KOPT-K1 (cell line): ENCODE results near the gene HTT-AS.
A peak's percentile ranks its signal among the peaks of the same experiment; 100 is the strongest.
"Not testable (repeated sequence)": the region's sequence is repeated elsewhere in the genome, so short reads cannot be mapped to it uniquely, and the experiment has no call there.

ENCODE experiments used
- H3K27ac ChIP-seq: fragments of 200-600 bp; sonication (generic); 2 replicates; pipeline ENCODE4 v1.5.1; 2016; ENCODE audit warnings: antibody characterized with exemption, mild to moderate bottlenecking, low read depth, low read length; ENCODE audit not compliant: poor library complexity, severe bottlenecking
- H3K36me3 ChIP-seq: fragments of 200-600 bp; sonication (generic); 2 replicates; pipeline ENCODE4 v1.5.1; 2017; ENCODE audit warnings: antibody characterized with exemption, mild to moderate bottlenecking, low read length, moderate library complexity; ENCODE audit not compliant: insufficient read depth
- H3K9me3 ChIP-seq: fragments of 200-600 bp; sonication (generic); 2 replicates; pipeline ENCODE4 v1.5.1; 2017; ENCODE audit warnings: antibody characterized with exemption, low read length, mild to moderate bottlenecking; ENCODE audit not compliant: insufficient read depth, poor library complexity, severe bottlenecking

The HTT-AS gene

DNA sequence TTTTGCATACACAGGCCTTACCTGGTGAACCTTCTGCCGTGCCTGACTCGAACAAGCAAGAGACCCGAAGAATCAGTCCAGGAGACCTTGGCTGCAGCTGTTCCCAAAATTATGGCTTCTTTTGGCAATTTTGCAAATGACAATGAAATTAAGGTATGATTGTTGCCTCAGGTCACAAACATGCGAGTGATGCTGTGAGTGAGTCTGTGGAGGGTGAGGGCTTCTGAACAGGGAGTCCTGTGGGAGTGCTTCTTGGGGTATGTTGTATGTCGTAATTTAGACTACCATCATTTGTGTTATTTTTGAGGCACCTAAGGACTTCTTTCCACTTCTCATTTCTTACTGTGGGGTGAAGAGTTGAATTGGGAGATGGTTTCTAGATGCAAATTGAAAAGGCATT lies 32.9 kb upstream of the HTT-AS start:
- Histone ChIP-seq H3K36me3 (peaks cover 82% of the 10 kb centered on the region), H3K9me3 (no peaks in the 10 kb centered on the region), H3K27ac (no peak overlapping the region)

DNA sequence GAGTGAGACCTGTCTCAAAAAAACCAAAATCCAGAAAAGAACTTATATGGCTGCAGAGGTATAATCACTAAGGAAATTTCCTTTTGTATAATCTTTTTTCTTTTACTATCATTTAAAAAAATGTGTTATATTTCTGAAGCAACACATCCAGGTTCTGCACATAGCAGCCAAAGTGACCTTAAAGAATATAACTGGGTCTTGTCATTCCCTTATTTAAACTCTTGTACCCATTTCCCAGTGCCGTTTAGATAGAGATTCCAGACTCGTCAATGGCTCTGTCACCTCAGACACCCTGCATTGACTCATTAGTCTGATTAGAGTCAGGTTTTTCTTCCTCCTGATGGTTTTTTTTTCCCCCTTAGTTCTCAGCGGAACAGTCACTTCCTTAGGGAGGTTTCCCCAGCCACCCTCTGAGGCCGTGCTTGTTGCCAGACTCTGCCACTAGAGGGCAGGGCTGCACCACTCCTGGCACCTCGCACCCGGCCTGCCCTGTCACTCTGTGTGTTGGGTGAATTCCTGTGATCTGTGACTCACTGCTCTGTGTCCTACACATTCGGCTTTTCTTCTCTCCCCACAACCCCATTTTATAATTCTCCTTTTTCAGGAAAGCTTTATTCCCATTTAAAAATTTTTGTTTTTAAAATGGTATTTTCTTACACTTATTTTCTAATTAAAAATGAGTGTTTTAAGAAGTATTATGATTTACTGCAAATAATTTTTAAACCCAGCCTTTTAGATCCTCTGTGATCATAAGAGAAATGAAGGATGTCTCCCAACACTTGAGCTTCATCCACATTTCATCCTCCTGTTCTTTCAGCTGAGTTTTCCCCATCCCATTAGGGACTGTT lies 32.2 kb upstream of the HTT-AS start:
- no peak overlapping the region for H3K27ac ChIP-seq
- no peaks in the 10 kb centered on the region for H3K9me3 ChIP-seq
- peaks cover 82% of the 10 kb centered on the region for H3K36me3 ChIP-seq

DNA sequence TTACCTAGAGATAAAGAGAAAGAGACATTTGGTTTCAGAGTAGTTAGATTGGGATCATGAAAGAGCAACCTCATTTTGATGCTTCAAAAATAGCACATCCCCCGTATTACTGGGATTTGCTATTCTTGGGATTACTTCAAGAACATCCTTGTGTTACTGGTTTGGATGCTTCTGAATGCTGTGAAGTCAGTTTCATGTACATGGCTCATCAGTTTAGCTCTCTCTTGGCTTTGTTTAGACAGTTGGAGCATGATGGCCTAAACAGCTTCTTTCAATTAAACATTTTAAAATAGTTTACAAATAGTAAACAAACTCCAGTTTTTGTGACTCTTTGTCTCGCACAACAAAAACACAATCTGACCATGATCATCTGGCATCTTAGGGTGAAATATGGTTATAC lies 24.0 kb upstream of the HTT-AS start:
- Histone ChIP-seq H3K9me3 (no peaks in the 10 kb centered on the region), H3K27ac (no peak overlapping the region), H3K36me3 (peaks cover 62% of the 10 kb centered on the region)

DNA sequence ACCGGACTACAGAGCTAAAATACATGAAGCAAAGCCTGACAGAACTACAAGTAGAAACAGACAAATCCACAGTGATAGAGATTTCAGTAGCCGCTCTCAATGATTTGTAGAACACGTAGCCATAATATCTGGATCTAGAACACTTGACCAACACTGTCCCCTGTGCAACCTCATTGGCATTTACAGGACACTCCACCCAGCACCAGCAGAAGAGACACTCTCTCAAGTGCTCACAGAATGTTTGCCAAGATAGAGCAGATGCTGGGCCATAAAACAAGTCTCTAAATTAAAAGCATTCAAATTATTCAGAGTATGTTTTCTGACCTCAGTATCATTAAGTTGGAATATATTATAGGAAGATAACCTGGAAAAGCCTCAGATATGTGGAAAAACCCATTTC lies 21.9 kb upstream of the HTT-AS start:
- H3K9me3 ChIP-seq: no peaks in the 10 kb centered on the region

DNA sequence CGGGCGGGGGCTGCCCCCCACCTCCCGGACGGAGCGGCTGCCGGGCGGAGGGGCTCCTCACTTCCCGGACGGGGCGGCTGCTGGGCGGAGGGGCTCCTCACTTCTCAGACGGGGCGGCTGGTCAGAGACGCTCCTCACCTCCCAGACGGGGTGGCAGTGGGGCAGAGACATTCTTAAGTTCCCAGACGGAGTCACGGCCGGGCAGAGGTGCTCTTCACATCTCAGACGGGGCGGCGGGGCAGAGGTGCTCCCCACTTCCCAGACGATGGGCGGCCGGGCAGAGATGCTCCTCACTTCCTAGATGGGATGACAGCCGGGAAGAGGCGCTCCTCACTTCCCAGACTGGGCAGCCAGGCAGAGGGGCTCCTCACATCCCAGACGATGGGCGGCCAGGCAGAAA lies 20.4 kb upstream of the HTT-AS start:
- not testable (repeated sequence) for H3K27ac ChIP-seq, H3K9me3 ChIP-seq
- H3K36me3 ChIP-seq: peaks cover 51% of the 10 kb centered on the region

More for the DNA sequence above, 21.9 kb upstream of the HTT-AS start:
- H3K36me3 ChIP-seq: peaks cover 58% of the 10 kb centered on the region
- no peak overlapping the region for H3K27ac ChIP-seq

DNA sequence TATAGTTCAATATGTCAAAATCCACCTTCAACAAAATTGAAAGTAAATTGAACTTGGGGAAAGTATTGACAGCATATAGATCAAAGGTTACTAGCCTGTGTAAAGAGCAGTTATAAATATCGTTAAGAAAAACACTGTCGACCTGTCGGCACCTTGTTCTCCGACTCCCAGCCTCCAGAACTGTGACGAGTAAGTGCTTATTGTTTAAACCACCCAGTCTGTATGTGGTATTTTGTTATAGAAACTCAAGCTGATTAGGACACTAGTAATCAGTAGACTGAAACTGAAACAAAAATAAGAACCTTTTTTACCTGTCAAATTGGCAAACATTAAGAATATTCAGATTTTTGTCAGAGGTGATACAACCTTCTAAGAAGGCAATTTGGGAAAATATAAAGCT lies 17.1 kb upstream of the HTT-AS start:
- H3K9me3 ChIP-seq: no peaks in the 10 kb centered on the region
- H3K27ac ChIP-seq: no peak overlapping the region
- H3K36me3 ChIP-seq: peaks cover 64% of the 10 kb centered on the region

DNA sequence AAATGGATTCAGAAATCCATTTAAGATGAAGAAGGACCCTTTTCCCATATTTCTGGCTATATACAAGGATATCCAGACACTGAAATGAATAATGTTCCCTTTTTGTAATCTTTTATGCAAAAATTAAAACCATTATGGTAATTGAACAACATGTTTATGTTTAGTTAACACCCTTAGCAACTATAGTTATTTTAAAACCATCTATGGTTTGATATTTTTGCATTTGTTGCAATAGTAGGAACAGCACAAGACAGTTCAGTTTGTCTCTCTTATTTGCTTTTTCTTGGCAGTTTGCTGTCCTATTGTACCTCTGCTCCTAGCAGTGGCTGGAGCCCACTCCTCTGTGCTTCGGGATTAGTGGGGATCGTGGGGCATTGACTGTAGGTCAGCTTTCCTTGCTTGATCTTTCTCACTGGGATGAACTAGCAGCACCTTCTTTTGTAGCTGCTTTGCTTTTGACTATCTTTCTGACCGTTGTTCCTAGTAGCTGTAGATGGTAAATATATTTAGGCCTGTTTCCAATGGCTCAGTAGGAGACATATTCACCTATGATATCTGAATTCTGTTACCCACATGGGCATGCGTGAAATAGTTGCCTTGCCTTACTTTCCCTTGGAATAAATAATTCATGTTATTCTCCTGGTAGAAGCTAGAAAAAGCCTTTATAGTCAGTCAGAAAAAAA lies 12.9 kb upstream of the HTT-AS start:
- H3K27ac ChIP-seq: no peak overlapping the region
- peaks cover 36% of the 10 kb centered on the region for H3K36me3 ChIP-seq
- no peaks in the 10 kb centered on the region for H3K9me3 ChIP-seq

DNA sequence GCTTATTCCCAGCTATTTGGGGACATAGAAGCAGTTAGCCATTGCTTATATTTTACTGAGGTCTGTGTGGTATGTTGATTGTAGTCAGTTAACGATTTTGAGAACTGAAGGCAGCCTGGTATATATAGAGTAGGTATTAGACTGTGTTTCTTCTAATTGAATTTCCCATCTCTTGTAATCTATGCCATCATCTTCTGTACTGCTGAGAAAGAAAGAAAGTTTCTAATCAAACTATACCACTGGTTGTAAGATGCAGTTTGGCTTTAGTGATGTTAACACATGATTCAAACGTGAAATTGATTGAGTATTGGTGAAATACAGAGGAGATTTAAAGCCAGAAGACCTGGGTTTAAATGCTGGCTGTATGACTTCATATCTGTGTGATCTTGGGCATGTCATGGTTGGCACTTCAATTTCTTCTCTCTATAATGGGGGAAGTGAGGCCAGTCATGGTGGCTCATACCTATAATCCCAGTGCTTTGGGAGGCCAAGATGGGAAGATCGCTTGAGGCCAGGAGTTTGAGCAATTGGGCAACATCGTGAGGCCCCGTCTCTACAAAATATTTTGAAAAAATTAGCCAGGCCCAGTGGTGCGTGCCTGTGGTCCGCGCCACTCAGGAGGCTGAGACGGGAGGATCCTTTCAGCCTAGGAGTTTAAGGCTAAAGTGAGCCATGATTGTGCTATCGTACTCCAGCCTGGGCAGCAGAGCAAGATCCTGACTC lies 11.8 kb upstream of the HTT-AS start:
- Histone ChIP-seq H3K36me3 (peaks cover 32% of the 10 kb centered on the region), H3K27ac (no peak overlapping the region), H3K9me3 (no peaks in the 10 kb centered on the region)

DNA sequence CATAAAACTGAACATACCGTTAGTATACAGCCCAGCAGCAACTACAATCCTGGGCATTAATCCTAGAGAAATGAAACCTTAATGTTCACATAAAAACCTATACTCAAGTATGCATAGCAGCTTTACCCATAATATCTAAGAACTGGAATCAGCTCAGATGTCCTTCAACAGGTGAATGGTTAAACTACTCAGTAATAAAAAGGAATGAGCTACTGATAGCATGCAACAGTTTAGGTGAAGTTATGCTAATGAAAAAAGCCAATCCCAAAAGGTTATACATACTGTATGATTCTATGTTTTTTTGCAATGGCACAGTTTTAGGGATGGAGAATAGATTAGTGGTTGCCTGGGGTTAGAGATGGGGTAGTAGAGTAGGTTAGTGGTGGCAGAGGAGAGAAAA lies 9.4 kb upstream of the HTT-AS start:
- no peaks in the 10 kb centered on the region for H3K9me3 ChIP-seq
- peaks cover 20% of the 10 kb centered on the region for H3K36me3 ChIP-seq
- no peak overlapping the region for H3K27ac ChIP-seq

DNA sequence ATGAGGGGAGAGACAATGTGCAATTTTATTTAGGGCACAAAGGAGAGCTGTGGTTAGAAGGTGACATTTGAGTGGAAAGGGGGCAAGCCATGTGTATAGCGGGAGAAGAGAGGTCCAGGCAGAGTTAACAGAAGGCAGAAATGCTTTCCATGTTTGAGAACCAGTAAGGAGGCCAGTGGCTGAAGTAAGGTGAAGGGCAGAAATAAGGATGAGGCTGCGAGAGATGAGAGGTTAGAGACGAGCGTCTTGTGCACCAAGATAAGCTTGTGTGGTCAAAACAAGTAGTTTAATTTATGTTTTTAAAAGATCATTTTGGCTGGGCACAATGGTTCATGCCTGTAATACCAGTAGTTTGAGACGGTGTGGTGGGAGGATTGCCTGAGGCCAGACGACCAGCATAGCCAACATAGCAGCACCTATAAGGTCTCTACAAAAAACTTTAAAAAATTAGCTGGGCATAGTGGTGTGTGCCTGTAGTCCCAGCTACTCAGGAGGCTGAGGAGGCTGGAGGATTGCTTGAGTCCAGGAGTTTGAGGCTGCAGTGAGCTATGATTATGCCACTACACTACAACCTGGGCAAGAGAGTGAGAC lies 8.7 kb upstream of the HTT-AS start:
- Histone ChIP-seq H3K27ac (no peak overlapping the region), H3K36me3 (peaks cover 13% of the 10 kb centered on the region), H3K9me3 (no peaks in the 10 kb centered on the region)

DNA sequence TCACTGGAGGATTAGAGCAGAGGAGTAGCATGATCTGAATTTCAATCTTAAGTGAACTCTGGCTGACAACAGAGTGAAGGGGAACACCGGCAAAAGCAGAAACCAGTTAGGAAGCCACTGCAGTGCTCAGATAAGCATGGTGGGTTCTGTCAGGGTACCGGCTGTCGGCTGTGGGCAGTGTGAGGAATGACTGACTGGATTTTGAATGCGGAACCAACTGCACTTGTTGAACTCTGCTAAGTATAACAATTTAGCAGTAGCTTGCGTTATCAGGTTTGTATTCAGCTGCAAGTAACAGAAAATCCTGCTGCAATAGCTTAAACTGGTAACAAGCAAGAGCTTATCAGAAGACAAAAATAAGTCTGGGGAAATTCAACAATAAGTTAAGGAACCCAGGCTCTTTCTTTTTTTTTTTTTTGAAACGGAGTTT lies 5.4 kb upstream of the HTT-AS start:
- Histone ChIP-seq H3K27ac (no peak overlapping the region), H3K36me3 (no peaks in the 10 kb centered on the region; the same call in 1 of the 2 replicates)

DNA sequence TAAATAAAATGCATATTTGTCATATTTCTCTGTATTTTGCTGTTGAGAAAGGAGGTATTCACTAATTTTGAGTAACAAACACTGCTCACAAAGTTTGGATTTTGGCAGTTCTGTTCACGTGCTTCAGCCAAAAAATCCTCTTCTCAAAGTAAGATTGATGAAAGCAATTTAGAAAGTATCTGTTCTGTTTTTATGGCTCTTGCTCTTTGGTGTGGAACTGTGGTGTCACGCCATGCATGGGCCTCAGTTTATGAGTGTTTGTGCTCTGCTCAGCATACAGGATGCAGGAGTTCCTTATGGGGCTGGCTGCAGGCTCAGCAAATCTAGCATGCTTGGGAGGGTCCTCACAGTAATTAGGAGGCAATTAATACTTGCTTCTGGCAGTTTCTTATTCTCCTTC lies 3.5 kb upstream of the HTT-AS start:
- no peaks in the 10 kb centered on the region for H3K9me3 ChIP-seq
- H3K36me3 ChIP-seq: no peaks in the 10 kb centered on the region; the same call in 1 of the 2 replicates
- H3K27ac ChIP-seq: no peak overlapping the region

More for the DNA sequence above, 5.4 kb upstream of the HTT-AS start:
- H3K9me3 ChIP-seq: no peaks in the 10 kb centered on the region

DNA sequence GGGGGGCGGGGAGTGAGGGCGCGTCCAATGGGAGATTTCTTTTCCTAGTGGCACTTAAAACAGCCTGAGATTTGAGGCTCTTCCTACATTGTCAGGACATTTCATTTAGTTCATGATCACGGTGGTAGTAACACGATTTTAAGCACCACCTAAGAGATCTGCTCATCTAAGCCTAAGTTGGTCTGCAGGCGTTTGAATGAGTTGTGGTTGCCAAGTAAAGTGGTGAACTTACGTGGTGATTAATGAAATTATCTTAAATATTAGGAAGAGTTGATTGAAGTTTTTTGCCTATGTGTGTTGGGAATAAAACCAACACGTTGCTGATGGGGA lies 1.3 kb upstream of the HTT-AS start:
- Histone ChIP-seq H3K9me3 (no peaks in the 10 kb centered on the region), H3K36me3 (no peaks in the 10 kb centered on the region; the same call in 1 of the 2 replicates), H3K27ac (peak overlapping the region; percentile 65)

DNA sequence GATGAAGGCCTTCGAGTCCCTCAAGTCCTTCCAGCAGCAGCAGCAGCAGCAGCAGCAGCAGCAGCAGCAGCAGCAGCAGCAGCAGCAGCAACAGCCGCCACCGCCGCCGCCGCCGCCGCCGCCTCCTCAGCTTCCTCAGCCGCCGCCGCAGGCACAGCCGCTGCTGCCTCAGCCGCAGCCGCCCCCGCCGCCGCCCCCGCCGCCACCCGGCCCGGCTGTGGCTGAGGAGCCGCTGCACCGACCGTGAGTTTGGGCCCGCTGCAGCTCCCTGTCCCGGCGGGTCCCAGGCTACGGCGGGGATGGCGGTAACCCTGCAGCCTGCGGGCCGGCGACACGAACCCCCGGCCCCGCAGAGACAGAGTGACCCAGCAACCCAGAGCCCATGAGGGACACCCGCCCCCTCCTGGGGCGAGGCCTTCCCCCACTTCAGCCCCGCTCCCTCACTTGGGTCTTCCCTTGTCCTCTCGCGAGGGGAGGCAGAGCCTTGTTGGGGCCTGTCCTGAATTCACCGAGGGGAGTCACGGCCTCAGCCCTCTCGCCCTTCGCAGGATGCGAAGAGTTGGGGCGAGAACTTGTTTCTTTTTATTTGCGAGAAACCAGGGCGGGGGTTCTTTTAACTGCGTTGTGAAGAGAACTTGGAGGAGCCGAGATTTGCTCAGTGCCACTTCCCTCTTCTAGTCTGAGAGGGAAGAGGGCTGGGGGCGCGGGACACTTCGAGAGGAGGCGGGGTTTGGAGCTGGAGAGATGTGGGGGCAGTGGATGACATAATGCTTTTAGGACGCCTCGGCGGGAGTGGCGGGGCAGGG lies 711 bp upstream of the HTT-AS start:
- Histone ChIP-seq H3K36me3 (no peaks in the 10 kb centered on the region; the same call in 1 of the 2 replicates), H3K9me3 (no peaks in the 10 kb centered on the region), H3K27ac (peak overlapping the region; percentile 65)
